Astrocyte (in vitro differentiated cells and primary cell): ENCODE data around the gene GOLPH3. TPM values are rescaled to one million over a fixed set of nuclear protein-coding genes. Genes with fewer than 3 reads are reported as not detected.

ENCODE experiments used
- DNase-seq: peaks from one replicate; pipeline ENCODE4 v3.0.0-alpha.2; 2010; ENCODE audit warnings: low read depth
- FAIRE-seq: peaks from 2 replicates; lab custom pipeline; 2011; peaks lifted over from hg19 to GRCh38; lab: Jason Lieb, UNC
- H2AFZ ChIP-seq: 2 replicates; pipeline ENCODE4 v1.6.0; 2012; ENCODE audit warnings: low read depth, low read length, inconsistent platforms
- H3K27ac ChIP-seq: 2 replicates; pipeline ENCODE4 v1.5.1; 2011; ENCODE audit warnings: low read depth, low read length, inconsistent platforms
- H3K27me3 ChIP-seq: 2 replicates; pipeline ENCODE4 v1.6.0; 2011; ENCODE audit warnings: low read length, inconsistent platforms; ENCODE audit not compliant: insufficient read depth
- H3K36me3 ChIP-seq: 2 replicates; pipeline ENCODE4 v1.5.1; 2011; ENCODE audit warnings: low read length, inconsistent platforms; ENCODE audit not compliant: insufficient read depth
- H3K4me1 ChIP-seq: 2 replicates; pipeline ENCODE4 v1.5.1; 2011; ENCODE audit warnings: low read length, inconsistent platforms; ENCODE audit not compliant: insufficient read depth
- H3K4me2 ChIP-seq: 2 replicates; pipeline ENCODE4 v1.6.0; 2012; ENCODE audit warnings: low read length, inconsistent platforms
- H3K4me3 ChIP-seq: 2 replicates; pipeline ENCODE4 v1.5.1; 2011; ENCODE audit warnings: low read depth, mild to moderate bottlenecking, low read length, inconsistent platforms; ENCODE audit not compliant: insufficient read depth
- H3K79me2 ChIP-seq: 2 replicates; pipeline ENCODE4 v1.6.0; 2012; ENCODE audit warnings: mild to moderate bottlenecking, low read length, inconsistent platforms; ENCODE audit not compliant: insufficient read depth
- H3K9ac ChIP-seq: 2 replicates; pipeline ENCODE4 v1.6.0; 2012; ENCODE audit warnings: mild to moderate bottlenecking, low read length, inconsistent platforms
- H3K9me3 ChIP-seq: 2 replicates; pipeline ENCODE4 v1.5.1; 2012; ENCODE audit warnings: low read depth, mild to moderate bottlenecking, low read length, inconsistent platforms; ENCODE audit not compliant: insufficient read depth
- H4K20me1 ChIP-seq: 2 replicates; pipeline ENCODE4 v1.6.0; 2012; ENCODE audit warnings: low read length, inconsistent platforms; ENCODE audit not compliant: insufficient read depth
- H3K27ac Mint-ChIP-seq: one replicate; pipeline ENCODE4 v1.8.0; 2021; ENCODE audit warnings: mild to moderate bottlenecking, mixed read lengths; ENCODE audit not compliant: unreplicated experiment
- H3K27me3 Mint-ChIP-seq: one replicate; pipeline ENCODE4 v1.8.0; 2021; ENCODE audit warnings: low read depth, mixed read lengths; ENCODE audit not compliant: unreplicated experiment
- H3K36me3 Mint-ChIP-seq: one replicate; pipeline ENCODE4 v1.8.0; 2021; ENCODE audit warnings: low read depth, mixed read lengths; ENCODE audit not compliant: unreplicated experiment
- H3K4me1 Mint-ChIP-seq: one replicate; pipeline ENCODE4 v1.8.0; 2021; ENCODE audit warnings: low read depth, mixed read lengths; ENCODE audit not compliant: unreplicated experiment
- H3K4me3 Mint-ChIP-seq: one replicate; pipeline ENCODE4 v1.8.0; 2021; ENCODE audit warnings: mild to moderate bottlenecking, moderate library complexity, mixed read lengths; ENCODE audit not compliant: unreplicated experiment
- H3K9me3 Mint-ChIP-seq: one replicate; pipeline ENCODE4 v1.8.0; 2021; ENCODE audit warnings: mild to moderate bottlenecking, mixed read lengths; ENCODE audit not compliant: unreplicated experiment
- EZH2 ChIP-seq: IDR thresholded peaks from 2 replicates; pipeline ENCODE4 v1.6.1; 2012; ENCODE audit warnings: mild to moderate bottlenecking, low read length, inconsistent platforms; ENCODE audit not compliant: insufficient read depth
- total RNA-seq: library from RNA; stranded (reverse); gene quantifications from 2 replicates; pipeline ENCODE4 v1.2.1, GENCODE V29; 2021
- TF ChIP-seq, protein P1 (sequence below): IDR thresholded peaks from 2 replicates; pipeline ENCODE4 v1.5.1; 2011; ENCODE audit warnings: low read depth, mild to moderate bottlenecking, inconsistent platforms, low read length, moderate library complexity; ENCODE audit not compliant: insufficient read depth

The GOLPH3 gene
- total RNA-seq, 1 donor from 2014 or later, result 114 TPM

DNA sequence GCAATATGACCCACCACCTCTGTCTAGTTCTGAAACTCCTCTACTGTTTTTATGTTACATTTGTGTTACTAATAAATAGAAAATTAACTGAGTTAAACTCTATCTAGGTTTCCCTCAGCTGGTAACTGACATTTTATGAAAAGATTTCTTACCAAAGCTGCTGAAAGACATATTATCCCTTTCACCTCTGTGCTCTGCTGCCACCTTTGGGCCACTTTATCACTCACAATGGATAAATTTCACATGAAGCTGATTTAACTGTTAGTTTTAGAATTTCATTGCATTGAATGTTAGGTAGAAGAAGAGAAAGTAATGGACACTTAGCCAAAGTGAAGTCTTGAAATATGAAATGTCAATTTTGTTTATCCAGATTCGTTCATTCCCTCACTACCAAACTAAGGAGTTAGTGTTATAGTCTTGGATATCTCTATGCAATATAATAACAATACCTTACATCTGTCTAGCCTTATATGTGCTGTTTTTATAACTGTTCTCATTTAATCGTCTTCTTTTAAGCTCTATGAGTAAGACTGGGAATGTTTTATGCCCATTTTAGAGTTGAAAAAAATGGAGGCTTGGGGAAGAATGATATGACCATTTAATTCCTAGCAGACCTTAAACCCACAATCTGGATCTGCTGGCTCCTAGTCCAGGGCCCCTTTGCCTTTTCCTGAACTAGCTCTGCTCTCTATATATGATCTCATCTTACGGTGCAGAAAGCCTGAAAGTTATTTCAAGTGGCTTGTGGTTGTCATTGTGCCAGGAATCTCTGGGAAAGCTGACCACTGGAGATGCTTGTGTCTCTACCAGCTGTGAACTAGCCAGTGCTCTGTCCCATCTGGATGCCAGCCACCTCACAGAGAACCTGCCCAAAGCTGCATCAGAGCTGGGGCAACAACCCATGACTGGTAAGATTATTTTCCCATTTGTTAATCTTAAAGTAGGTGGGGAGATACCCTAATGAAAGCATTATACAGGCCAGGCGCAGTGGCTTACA lies 97.1 kb downstream of the GOLPH3 start:
- H3K9me3 Mint-ChIP-seq, result no peaks in the 10 kb centered on the region
- H3K4me1 ChIP-seq, result no peaks in the 10 kb centered on the region
- FAIRE-seq (no peak), DNase-seq (peak; percentile 86)
- H4K20me1 ChIP-seq, result no peaks in the 10 kb centered on the region
- TF ChIP-seq EZH2, result no peak
- TF ChIP-seq, protein P1, sequence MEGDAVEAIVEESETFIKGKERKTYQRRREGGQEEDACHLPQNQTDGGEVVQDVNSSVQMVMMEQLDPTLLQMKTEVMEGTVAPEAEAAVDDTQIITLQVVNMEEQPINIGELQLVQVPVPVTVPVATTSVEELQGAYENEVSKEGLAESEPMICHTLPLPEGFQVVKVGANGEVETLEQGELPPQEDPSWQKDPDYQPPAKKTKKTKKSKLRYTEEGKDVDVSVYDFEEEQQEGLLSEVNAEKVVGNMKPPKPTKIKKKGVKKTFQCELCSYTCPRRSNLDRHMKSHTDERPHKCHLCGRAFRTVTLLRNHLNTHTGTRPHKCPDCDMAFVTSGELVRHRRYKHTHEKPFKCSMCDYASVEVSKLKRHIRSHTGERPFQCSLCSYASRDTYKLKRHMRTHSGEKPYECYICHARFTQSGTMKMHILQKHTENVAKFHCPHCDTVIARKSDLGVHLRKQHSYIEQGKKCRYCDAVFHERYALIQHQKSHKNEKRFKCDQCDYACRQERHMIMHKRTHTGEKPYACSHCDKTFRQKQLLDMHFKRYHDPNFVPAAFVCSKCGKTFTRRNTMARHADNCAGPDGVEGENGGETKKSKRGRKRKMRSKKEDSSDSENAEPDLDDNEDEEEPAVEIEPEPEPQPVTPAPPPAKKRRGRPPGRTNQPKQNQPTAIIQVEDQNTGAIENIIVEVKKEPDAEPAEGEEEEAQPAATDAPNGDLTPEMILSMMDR, result peak; percentile 78
- H3K4me3 ChIP-seq, result no peak overlapping the region
- H3K4me1 Mint-ChIP-seq, result peaks cover 8% of the 10 kb centered on the region
- H2AFZ ChIP-seq, result no peak overlapping the region
- H3K27ac ChIP-seq, result no peak overlapping the region
- H3K4me3 Mint-ChIP-seq, result no peak overlapping the region
- H3K36me3 ChIP-seq, result no peaks in the 10 kb centered on the region
- peaks cover 8% of the 10 kb centered on the region for H3K36me3 Mint-ChIP-seq
- no peaks in the 10 kb centered on the region for H3K79me2 ChIP-seq
- H3K27me3 Mint-ChIP-seq, result no peaks in the 10 kb centered on the region
- no peaks in the 10 kb centered on the region for H3K27me3 ChIP-seq
- H3K4me2 ChIP-seq, result no peak overlapping the region
- H3K9me3 ChIP-seq, result no peaks in the 10 kb centered on the region
- no peak overlapping the region for H3K9ac ChIP-seq
- H3K27ac Mint-ChIP-seq, result peak overlapping the region; percentile 66

Other genes with a start within 250 kb of the GOLPH3 start
- 19.0 and 23.1 TPM in 2 replicates for gene MTMR12, start 138.6 kb upstream of the GOLPH3 start, total RNA-seq